OCI-LY3 (cell line): ENCODE data around the gene LYPD4.

Source experiments
- H2AFZ ChIP-seq: fragments of 200-600, 300-600 bp; shearing (Covaris generic); 2 replicates; pipeline ENCODE4 v1.6.0; 2014; ENCODE audit warnings: antibody characterized with exemption, low read depth, low read length
- H3K27ac ChIP-seq: fragments of 200-600, 300-600 bp; sonication (generic); 2 replicates; pipeline ENCODE4 v1.5.1; 2014; ENCODE audit warnings: mild to moderate bottlenecking, low read length, moderate library complexity, mixed read lengths
- H3K27me3 ChIP-seq: fragments of 200-600, 300-600 bp; sonication (generic); 2 replicates; pipeline ENCODE4 v1.6.1; 2014; ENCODE audit warnings: low read depth, low read length, mixed read lengths
- H3K36me3 ChIP-seq: fragments of 200-600, 300-600 bp; sonication (generic); replicated peaks from 2 replicates; pipeline ENCODE3; 2014; ENCODE audit warnings: low read depth, low read length, mixed read lengths
- H3K4me1 ChIP-seq: fragments of 300-600, 200-600 bp; sonication (generic); 2 replicates; pipeline ENCODE4 v1.6.1; 2014; ENCODE audit warnings: low read length, mixed read lengths
- H3K4me2 ChIP-seq: fragments of 200-600, 300-600 bp; sonication (generic); 2 replicates; pipeline ENCODE4 v1.6.1; 2014; ENCODE audit warnings: low read length, mixed read lengths
- H3K4me3 ChIP-seq: fragments of 300-600, 200-600 bp; sonication (generic); 2 replicates; pipeline ENCODE4 v1.5.1; 2014; ENCODE audit warnings: antibody characterized with exemption, mild to moderate bottlenecking, low read length, moderate library complexity
- H3K79me2 ChIP-seq: fragments of 300-600, 200-600 bp; shearing (Covaris generic); 2 replicates; pipeline ENCODE4 v1.6.1; 2014; ENCODE audit warnings: mild to moderate bottlenecking, low read length, mixed read lengths
- H3K9ac ChIP-seq: fragments of 300-600, 200-600 bp; shearing (Covaris generic); 2 replicates; pipeline ENCODE4 v1.6.0; 2014; ENCODE audit warnings: mild to moderate bottlenecking, low read length, moderate library complexity
- H3K9me3 ChIP-seq: fragments of 200-600, 300-600 bp; shearing (Covaris generic); 2 replicates; pipeline ENCODE4 v1.6.1; 2014; ENCODE audit warnings: low read length, mixed read lengths; ENCODE audit not compliant: insufficient read depth
- H4K20me1 ChIP-seq: fragments of 200-600, 300-600 bp; sonication (generic); 2 replicates; pipeline ENCODE4 v1.6.1; 2016; ENCODE audit warnings: low read length, mixed read lengths; ENCODE audit not compliant: insufficient read depth
- EZH2phosphoT487 ChIP-seq: fragments of 200-600 bp; shearing (Covaris generic); IDR thresholded peaks from 2 replicates; pipeline ENCODE4 v1.6.1; 2018; ENCODE audit warnings: antibody characterized with exemption, mixed run types, low read depth
- TF ChIP-seq, protein P1 (sequence below): fragments of 200-600, 300-600 bp; sonication (generic); IDR thresholded peaks from 2 replicates; pipeline ENCODE4 v1.5.1; 2014; ENCODE audit warnings: antibody characterized with exemption, low read length, low read depth

The LYPD4 gene

DNA sequence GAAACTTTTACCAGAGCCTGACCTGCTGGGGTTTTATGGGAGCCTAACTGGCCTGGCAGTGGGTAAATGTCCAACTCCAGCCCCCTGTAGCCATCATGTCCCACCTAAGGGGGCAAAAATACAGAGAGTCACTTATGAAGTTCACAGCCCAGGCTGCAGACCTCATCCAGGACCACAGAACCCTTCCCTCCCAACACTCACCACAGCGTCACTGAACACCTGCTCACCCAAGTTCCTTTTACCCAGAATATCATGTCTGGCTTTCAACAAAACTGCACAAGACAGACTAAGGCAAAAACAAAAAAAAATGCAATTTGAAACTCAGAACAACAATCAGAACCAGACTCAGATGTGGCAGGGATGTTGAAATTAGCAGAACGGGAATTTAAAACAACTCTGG is 41.7 kb downstream of the LYPD4 start:
- Histone ChIP-seq H3K4me2 (no peak overlapping the region), H3K27ac (no peak overlapping the region), H3K4me1 (peaks cover 13% of the 10 kb centered on the region), H3K9ac (no peak overlapping the region), H2AFZ (no peak overlapping the region), H3K4me3 (no peak overlapping the region), H3K79me2 (no peaks in the 10 kb centered on the region), H3K36me3 (no peaks in the 10 kb centered on the region), H4K20me1 (no peaks in the 10 kb centered on the region), H3K9me3 (no peaks in the 10 kb centered on the region), H3K27me3 (no peaks in the 10 kb centered on the region)
- TF ChIP-seq EZH2phosphoT487: no peak
- TF ChIP-seq, protein P1, sequence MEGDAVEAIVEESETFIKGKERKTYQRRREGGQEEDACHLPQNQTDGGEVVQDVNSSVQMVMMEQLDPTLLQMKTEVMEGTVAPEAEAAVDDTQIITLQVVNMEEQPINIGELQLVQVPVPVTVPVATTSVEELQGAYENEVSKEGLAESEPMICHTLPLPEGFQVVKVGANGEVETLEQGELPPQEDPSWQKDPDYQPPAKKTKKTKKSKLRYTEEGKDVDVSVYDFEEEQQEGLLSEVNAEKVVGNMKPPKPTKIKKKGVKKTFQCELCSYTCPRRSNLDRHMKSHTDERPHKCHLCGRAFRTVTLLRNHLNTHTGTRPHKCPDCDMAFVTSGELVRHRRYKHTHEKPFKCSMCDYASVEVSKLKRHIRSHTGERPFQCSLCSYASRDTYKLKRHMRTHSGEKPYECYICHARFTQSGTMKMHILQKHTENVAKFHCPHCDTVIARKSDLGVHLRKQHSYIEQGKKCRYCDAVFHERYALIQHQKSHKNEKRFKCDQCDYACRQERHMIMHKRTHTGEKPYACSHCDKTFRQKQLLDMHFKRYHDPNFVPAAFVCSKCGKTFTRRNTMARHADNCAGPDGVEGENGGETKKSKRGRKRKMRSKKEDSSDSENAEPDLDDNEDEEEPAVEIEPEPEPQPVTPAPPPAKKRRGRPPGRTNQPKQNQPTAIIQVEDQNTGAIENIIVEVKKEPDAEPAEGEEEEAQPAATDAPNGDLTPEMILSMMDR: no peak

DNA sequence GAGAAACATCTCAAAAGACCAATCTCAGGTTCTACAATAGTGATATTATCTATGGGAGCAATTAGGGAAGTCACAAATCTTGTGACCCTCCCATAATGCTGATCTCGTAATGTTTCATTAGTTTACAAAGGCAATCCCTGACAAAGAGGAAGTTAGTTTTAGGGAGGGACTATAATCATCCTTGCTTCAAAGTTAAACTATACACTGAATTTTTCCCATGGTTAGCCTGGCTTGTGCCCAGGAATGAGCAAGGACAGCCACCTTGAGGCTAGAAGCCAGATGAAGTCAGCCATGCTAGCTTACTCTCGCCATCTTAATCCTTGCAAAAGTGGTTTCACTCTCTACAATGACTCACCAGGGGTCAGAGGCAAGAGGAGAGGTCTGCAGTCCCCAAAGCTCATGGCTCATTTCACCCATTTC is 42.7 kb downstream of the LYPD4 start:
- peaks cover under 1% of the 10 kb centered on the region; the same call in 1 of the 2 replicates for H3K27me3 ChIP-seq

DNA sequence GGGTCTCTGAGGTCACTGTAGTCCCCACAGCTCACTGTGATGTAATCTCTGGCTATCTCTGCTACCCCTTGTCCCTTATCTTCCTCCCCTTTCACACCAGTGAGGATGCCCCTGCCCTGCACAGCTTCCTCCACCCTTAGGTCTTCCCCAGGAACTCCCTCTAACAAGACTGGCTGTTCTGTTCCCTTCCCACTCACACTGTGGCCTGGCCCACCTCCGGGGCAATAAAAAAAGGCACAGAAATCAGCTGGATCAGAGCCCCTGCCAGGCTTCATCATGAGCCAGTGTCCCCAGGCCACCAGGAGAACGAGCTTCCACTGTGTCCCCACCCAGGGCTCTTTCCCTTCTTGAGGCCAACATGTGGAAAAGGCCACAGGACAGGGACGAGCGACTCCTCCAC is 43.5 kb downstream of the LYPD4 start:
- no peak overlapping the region for H2AFZ ChIP-seq
- no peaks in the 10 kb centered on the region for H3K36me3 ChIP-seq
- no peak for TF ChIP-seq EZH2phosphoT487
- TF ChIP-seq, protein P1: no peak
- no peaks in the 10 kb centered on the region for H3K9me3 ChIP-seq
- H3K4me2 ChIP-seq: no peak overlapping the region
- no peak overlapping the region for H3K27ac ChIP-seq
- no peaks in the 10 kb centered on the region for H4K20me1 ChIP-seq
- no peaks in the 10 kb centered on the region for H3K79me2 ChIP-seq
- H3K9ac ChIP-seq: no peak overlapping the region
- no peak overlapping the region for H3K4me3 ChIP-seq
- peaks cover 8% of the 10 kb centered on the region for H3K27me3 ChIP-seq
- H3K4me1 ChIP-seq: peaks cover 13% of the 10 kb centered on the region

More for the DNA sequence above, 42.7 kb downstream of the LYPD4 start:
- Histone ChIP-seq H3K27ac (no peak overlapping the region), H3K9ac (no peak overlapping the region), H3K79me2 (no peaks in the 10 kb centered on the region), H3K4me3 (no peak overlapping the region), H2AFZ (peak overlapping the region; percentile 37; the same call in 1 of the 2 replicates), H3K4me2 (peak overlapping the region; percentile 9; the same call in 1 of the 2 replicates), H4K20me1 (no peaks in the 10 kb centered on the region), H3K9me3 (no peaks in the 10 kb centered on the region), H3K4me1 (peaks cover 13% of the 10 kb centered on the region), H3K36me3 (no peaks in the 10 kb centered on the region)
- no peak for TF ChIP-seq EZH2phosphoT487
- TF ChIP-seq, protein P1: no peak

DNA sequence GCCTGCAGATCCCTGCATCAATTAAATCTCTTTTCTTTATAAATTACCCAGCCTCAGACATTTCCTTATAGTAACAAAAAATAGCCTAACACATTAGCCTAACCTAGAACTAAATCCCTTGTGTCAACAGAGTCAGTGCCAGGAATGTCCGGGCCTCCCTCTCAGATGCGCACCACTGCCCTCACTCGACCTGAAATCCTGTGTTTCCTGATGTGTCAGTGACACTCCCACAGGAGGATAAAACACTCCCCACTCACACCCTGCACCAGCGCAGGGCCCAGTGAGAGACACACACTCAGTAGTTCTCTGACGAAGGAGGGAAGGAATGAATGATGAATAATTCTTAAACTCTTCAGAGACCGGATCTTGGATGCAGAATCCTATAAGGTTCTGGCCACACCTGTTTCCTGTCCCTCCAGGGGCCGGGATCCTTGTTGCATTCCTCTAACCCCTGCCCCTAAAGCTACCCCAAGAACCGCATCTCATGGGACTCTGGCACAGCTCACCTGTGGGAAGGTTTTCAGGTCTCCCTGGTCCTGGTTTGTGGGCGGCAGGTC is 45.0 kb downstream of the LYPD4 start:
- Histone ChIP-seq H3K9ac (no peak overlapping the region), H3K79me2 (no peaks in the 10 kb centered on the region), H3K36me3 (no peaks in the 10 kb centered on the region), H3K9me3 (no peaks in the 10 kb centered on the region), H3K27ac (no peak overlapping the region), H3K4me1 (peaks cover 12% of the 10 kb centered on the region), H4K20me1 (no peaks in the 10 kb centered on the region), H3K4me2 (no peak overlapping the region), H2AFZ (no peak overlapping the region), H3K27me3 (peaks cover 13% of the 10 kb centered on the region), H3K4me3 (no peak overlapping the region)
- TF ChIP-seq, protein P1: no peak
- TF ChIP-seq EZH2phosphoT487: no peak
